Fibroblast of mammary gland (primary cell): ENCODE results near the gene RGMB.

ENCODE experiments used
- DNase-seq: peaks from one replicate; pipeline ENCODE4 v3.0.0-alpha.2; 2010; ENCODE audit warnings: low read depth
- H3K4me3 ChIP-seq: 2 replicates; pipeline ENCODE4 v1.5.1; 2011; ENCODE audit warnings: low read depth, mild to moderate bottlenecking, low read length, moderate library complexity; ENCODE audit not compliant: control insufficient read depth
- CTCF ChIP-seq: conservative IDR thresholded peaks from 2 replicates; pipeline ENCODE4 v1.5.1; 2011; ENCODE audit warnings: low read depth, low read length, inconsistent platforms; ENCODE audit not compliant: control insufficient read depth, insufficient read depth

The RGMB gene

GRCh38 chr5:98793223-98793622 is 19.8 kb downstream of the RGMB start:
- no peak for DNase-seq
- no peak for TF ChIP-seq CTCF
- no peak overlapping the region for H3K4me3 ChIP-seq

GRCh38 chr5:98794001-98794400 is 20.5 kb downstream of the RGMB start:
- H3K4me3 ChIP-seq = no peak overlapping the region
- no peak for DNase-seq
- no peak for TF ChIP-seq CTCF

GRCh38 chr5:98794414-98795080 is 21.1 kb downstream of the RGMB start:
- no peak for TF ChIP-seq CTCF
- DNase-seq = no peak
- no peak overlapping the region for H3K4me3 ChIP-seq

GRCh38 chr5:98795243-98795642 is 21.8 kb downstream of the RGMB start:
- DNase-seq = no peak
- TF ChIP-seq CTCF = no peak
- H3K4me3 ChIP-seq = no peak overlapping the region

- DNase-seq = peak; percentile 71
- no peak overlapping the region for H3K4me3 ChIP-seq
- peak; percentile 78 for TF ChIP-seq CTCF
Observed at GRCh38 chr5:98796197-98796972, 22.9 kb downstream of the RGMB start.

- no peak overlapping the region for H3K4me3 ChIP-seq
- no peak for DNase-seq
- no peak for TF ChIP-seq CTCF
Observed at GRCh38 chr5:98798371-98798770, 24.9 kb downstream of the RGMB start.
